Astrocyte (in vitro differentiated cells and primary cell): Measurements from ENCODE around the gene FAM222A.

Experiments
- CTCF ChIP-seq: IDR thresholded peaks from 2 replicates; pipeline ENCODE4 v1.5.1; 2011; ENCODE audit warnings: low read depth, mild to moderate bottlenecking, inconsistent platforms, low read length, moderate library complexity; ENCODE audit not compliant: insufficient read depth
- EZH2 ChIP-seq: IDR thresholded peaks from 2 replicates; pipeline ENCODE4 v1.6.1; 2012; ENCODE audit warnings: mild to moderate bottlenecking, low read length, inconsistent platforms; ENCODE audit not compliant: insufficient read depth

- no peak for TF ChIP-seq CTCF
- no peak for TF ChIP-seq EZH2
These were observed 40.3 kb downstream of the FAM222A start for GRCh38 chr12:109753959-109754358.
